Breast epithelium (tissue), 3 donors: ENCODE data around the gene MYO1H.

Experiments
- CTCF ChIP-seq, 3 donors: fragments of 450-650 bp; IDR thresholded peaks; one replicate each; pipeline ENCODE4 v1.5.1; 2016 to 2017; ENCODE audit warnings: antibody characterized with exemption in 3 of 3, mild to moderate bottlenecking in 3 of 3, moderate library complexity in 3 of 3
- POLR2A ChIP-seq: fragments of 450-650 bp; IDR thresholded peaks from one replicate; pipeline ENCODE4 v1.6.1; 2016; ENCODE audit warnings: antibody characterized with exemption, mild to moderate bottlenecking, moderate library complexity
- POLR2AphosphoS5 ChIP-seq, 3 donors: sonication (generic); formaldehyde crosslinking; IDR thresholded peaks; one replicate each; pipeline ENCODE4 v1.6.1; 2017; ENCODE audit warnings: antibody characterized with exemption in 3 of 3

- TF ChIP-seq CTCF (IDR thresholded peaks at IDR 0.05) (no peak), POLR2AphosphoS5 (IDR thresholded peaks at IDR 0.05) (no peak), POLR2A (no peak)
These were observed 99.2 kb downstream of the MYO1H start for GRCh38 chr12:109446869-109447268.
